Measurements from ENCODE around the gene STXBP6. TPM values are rescaled to one million over a fixed set of nuclear protein-coding genes. Genes with fewer than 3 reads are reported as not detected.

Gene STXBP6
- total and polyA plus RNA-seq, 10 of the 15 experiments (the other 5 are each of a cell fraction or from before 2014, with no cell fraction given): 1.2 to 47.3 (median 1.9) TPM

DNA sequence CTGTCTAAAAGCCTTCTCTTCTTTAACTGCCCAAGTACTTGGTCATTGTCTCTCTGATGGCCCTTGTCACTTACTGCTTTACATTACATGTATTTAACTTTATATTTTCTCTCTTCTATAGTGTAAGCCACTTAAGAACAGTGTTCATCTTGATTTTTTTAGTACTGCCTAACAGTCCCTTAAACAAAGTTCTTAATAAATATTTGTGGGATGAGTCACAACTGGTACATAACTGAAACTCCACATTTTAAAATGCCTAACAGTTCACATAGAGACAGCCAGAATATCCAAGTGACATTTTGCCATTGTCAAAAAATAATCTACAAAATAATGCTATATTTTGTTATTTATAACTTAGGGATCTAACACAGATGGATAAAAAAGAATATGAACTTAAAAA is 146.6 kb downstream of the STXBP6 start:
- no TSS peak for BruUV-seq (replicated peaks)
- Histone ChIP-seq H2AFZ (ENCODE audit: control insufficient read depth, low read depth, low read length) (no peak overlapping the region), H3K27me3 (replicated peaks in 1 of 2; ENCODE audit: control insufficient read depth in 2 of 2, insufficient read depth in 2 of 2, low read length in 1 of 2) (no peaks in the 10 kb centered on the region), H3K79me2 (ENCODE audit: control insufficient read depth, insufficient read depth, low read length) (no peaks in the 10 kb centered on the region), H3K27ac (ENCODE audit: control insufficient read depth, insufficient read depth) (no peak overlapping the region), H3K9me3 (replicated peaks; ENCODE audit: control insufficient read depth, insufficient read depth, low read length) (no peaks in the 10 kb centered on the region), H4K20me1 (ENCODE audit: control insufficient read depth, insufficient read depth) (no peaks in the 10 kb centered on the region), H3K9ac (ENCODE audit: control insufficient read depth, insufficient read depth, low read length) (no peak overlapping the region), H3K4me2 (ENCODE audit: control insufficient read depth, insufficient read depth) (no peak overlapping the region), H3K4me3 (no peak overlapping the region), H3K36me3 (ENCODE audit: control insufficient read depth in 2 of 2, insufficient read depth in 2 of 2, low read length in 1 of 2) (no peaks in the 10 kb centered on the region), H3K4me1 (ENCODE audit: control insufficient read depth, insufficient read depth, low read length) (no peaks in the 10 kb centered on the region)
- in situ Hi-C loops (cut with MboI): no loop called here
- CTCF ChIA-PET: interaction anchor here (0.9 to 2.5 kb wide), 2 partner anchors 15 to 97 kb away, joined by 3 to 8 read pairs; no protein-coding TSS in a partner anchor
- ATAC-seq: peak; percentile 64
- no peak for FAIRE-seq
- RAD21 ChIA-PET (ENCODE audit: unreplicated experiment): interaction anchor here (0.7 to 1.4 kb wide), 5 partner anchors 9 to 98 kb away, joined by 3 to 4 read pairs (median 3); no protein-coding TSS in a partner anchor
- DNase-seq (ENCODE audit: low read depth, low spot score): no peak
- TF ChIP-seq STAT3 (IDR thresholded peaks at IDR 0.05; ENCODE audit: low read depth, low read length) (no peak), NBN (IDR thresholded peaks at IDR 0.05) (no peak), SP1 (IDR thresholded peaks at IDR 0.05; ENCODE audit: low read depth, low read length) (no peak)
- TF ChIP-seq, protein P1, sequence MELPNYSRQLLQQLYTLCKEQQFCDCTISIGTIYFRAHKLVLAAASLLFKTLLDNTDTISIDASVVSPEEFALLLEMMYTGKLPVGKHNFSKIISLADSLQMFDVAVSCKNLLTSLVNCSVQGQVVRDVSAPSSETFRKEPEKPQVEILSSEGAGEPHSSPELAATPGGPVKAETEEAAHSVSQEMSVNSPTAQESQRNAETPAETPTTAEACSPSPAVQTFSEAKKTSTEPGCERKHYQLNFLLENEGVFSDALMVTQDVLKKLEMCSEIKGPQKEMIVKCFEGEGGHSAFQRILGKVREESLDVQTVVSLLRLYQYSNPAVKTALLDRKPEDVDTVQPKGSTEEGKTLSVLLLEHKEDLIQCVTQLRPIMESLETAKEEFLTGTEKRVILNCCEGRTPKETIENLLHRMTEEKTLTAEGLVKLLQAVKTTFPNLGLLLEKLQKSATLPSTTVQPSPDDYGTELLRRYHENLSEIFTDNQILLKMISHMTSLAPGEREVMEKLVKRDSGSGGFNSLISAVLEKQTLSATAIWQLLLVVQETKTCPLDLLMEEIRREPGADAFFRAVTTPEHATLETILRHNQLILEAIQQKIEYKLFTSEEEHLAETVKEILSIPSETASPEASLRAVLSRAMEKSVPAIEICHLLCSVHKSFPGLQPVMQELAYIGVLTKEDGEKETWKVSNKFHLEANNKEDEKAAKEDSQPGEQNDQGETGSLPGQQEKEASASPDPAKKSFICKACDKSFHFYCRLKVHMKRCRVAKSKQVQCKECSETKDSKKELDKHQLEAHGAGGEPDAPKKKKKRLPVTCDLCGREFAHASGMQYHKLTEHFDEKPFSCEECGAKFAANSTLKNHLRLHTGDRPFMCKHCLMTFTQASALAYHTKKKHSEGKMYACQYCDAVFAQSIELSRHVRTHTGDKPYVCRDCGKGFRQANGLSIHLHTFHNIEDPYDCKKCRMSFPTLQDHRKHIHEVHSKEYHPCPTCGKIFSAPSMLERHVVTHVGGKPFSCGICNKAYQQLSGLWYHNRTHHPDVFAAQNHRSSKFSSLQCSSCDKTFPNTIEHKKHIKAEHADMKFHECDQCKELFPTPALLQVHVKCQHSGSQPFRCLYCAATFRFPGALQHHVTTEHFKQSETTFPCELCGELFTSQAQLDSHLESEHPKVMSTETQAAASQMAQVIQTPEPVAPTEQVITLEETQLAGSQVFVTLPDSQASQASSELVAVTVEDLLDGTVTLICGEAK (IDR thresholded peaks at IDR 0.05; ENCODE audit: borderline replicate concordance): no peak
- TF ChIP-seq, protein P2, sequence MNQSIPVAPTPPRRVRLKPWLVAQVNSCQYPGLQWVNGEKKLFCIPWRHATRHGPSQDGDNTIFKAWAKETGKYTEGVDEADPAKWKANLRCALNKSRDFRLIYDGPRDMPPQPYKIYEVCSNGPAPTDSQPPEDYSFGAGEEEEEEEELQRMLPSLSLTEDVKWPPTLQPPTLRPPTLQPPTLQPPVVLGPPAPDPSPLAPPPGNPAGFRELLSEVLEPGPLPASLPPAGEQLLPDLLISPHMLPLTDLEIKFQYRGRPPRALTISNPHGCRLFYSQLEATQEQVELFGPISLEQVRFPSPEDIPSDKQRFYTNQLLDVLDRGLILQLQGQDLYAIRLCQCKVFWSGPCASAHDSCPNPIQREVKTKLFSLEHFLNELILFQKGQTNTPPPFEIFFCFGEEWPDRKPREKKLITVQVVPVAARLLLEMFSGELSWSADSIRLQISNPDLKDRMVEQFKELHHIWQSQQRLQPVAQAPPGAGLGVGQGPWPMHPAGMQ (IDR thresholded peaks at IDR 0.05; ENCODE audit: borderline replicate concordance): no peak
- TF ChIP-seq, protein P3, sequence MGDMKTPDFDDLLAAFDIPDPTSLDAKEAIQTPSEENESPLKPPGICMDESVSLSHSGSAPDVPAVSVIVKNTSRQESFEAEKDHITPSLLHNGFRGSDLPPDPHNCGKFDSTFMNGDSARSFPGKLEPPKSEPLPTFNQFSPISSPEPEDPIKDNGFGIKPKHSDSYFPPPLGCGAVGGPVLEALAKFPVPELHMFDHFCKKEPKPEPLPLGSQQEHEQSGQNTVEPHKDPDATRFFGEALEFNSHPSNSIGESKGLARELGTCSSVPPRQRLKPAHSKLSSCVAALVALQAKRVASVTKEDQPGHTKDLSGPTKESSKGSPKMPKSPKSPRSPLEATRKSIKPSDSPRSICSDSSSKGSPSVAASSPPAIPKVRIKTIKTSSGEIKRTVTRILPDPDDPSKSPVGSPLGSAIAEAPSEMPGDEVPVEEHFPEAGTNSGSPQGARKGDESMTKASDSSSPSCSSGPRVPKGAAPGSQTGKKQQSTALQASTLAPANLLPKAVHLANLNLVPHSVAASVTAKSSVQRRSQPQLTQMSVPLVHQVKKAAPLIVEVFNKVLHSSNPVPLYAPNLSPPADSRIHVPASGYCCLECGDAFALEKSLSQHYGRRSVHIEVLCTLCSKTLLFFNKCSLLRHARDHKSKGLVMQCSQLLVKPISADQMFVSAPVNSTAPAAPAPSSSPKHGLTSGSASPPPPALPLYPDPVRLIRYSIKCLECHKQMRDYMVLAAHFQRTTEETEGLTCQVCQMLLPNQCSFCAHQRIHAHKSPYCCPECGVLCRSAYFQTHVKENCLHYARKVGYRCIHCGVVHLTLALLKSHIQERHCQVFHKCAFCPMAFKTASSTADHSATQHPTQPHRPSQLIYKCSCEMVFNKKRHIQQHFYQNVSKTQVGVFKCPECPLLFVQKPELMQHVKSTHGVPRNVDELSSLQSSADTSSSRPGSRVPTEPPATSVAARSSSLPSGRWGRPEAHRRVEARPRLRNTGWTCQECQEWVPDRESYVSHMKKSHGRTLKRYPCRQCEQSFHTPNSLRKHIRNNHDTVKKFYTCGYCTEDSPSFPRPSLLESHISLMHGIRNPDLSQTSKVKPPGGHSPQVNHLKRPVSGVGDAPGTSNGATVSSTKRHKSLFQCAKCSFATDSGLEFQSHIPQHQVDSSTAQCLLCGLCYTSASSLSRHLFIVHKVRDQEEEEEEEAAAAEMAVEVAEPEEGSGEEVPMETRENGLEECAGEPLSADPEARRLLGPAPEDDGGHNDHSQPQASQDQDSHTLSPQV (IDR thresholded peaks at IDR 0.05): no peak
- SMC1A ChIA-PET (ENCODE audit: uncharacterized antibody, unreplicated experiment): interaction anchor here (1.1 to 3.4 kb wide), 4 partner anchors 8 to 42 kb away, joined by 3 to 16 read pairs (median 4); no protein-coding TSS in a partner anchor
- intact Hi-C loops (cut with micrococcal nuclease; ENCODE audit: unreplicated experiment): no loop called here
- POLR2A ChIA-PET: no interaction called here
